K562 (cell line): Measurements from ENCODE around the gene FOSL2. TPM values are rescaled to one million over a fixed set of nuclear protein-coding genes. Genes with fewer than 3 reads are reported as not detected.
A peak's percentile ranks its signal among the peaks of the same experiment; 100 is the strongest.

ENCODE experiments used
- ATF1 ChIP-seq, 2 experiments: fragments of 450-650 bp in 1 of 2; IDR thresholded peaks; 2 replicates each; pipeline ENCODE4 v1.6.1; 2016; ENCODE audit warnings: missing compliant biosample characterization in 1 of 2, missing genetic modification characterization in 1 of 2
- CBFA2T2 ChIP-seq: fragments of 450-650 bp; conservative IDR thresholded peaks from 2 replicates; pipeline ENCODE4 v1.6.1; 2017; ENCODE audit warnings: mild to moderate bottlenecking
- CCNT2 ChIP-seq: IDR thresholded peaks from 2 replicates; pipeline ENCODE4 v1.6.1; 2011; ENCODE audit warnings: borderline replicate concordance, low read depth, mild to moderate bottlenecking, moderate library complexity, mixed read lengths, low read length; ENCODE audit not compliant: insufficient read length; ENCODE audit errors: extremely low read depth
- DDX20 ChIP-seq: fragments of 450-650 bp; IDR thresholded peaks from 2 replicates; pipeline ENCODE4 v1.6.1; 2016; ENCODE audit warnings: missing genetic modification characterization, low read depth, mild to moderate bottlenecking, missing compliant biosample characterization, moderate library complexity
- ELF1 ChIP-seq: fragments of 200-800 bp; sonication (Bioruptor generic); IDR thresholded peaks from 2 replicates; pipeline ENCODE4 v1.6.1; 2016; ENCODE audit warnings: missing genetic modification characterization, missing compliant biosample characterization
- HMGN3 ChIP-seq: IDR thresholded peaks from 2 replicates; pipeline ENCODE4 v1.6.1; 2011; ENCODE audit warnings: borderline replicate concordance, low read depth, mild to moderate bottlenecking, mixed read lengths, low read length; ENCODE audit not compliant: insufficient read length; ENCODE audit errors: extremely low read depth
- KLF16 ChIP-seq: IDR thresholded peaks from 2 replicates; pipeline ENCODE4 v1.6.1; 2016; ENCODE audit warnings: antibody characterized with exemption
- PHTF2 ChIP-seq: fragments of 250-450 bp; sonication (Bioruptor Pico); IDR thresholded peaks from 2 replicates; pipeline ENCODE4 v1.5.0; 2021; ENCODE audit warnings: mild to moderate bottlenecking
- RBM14 ChIP-seq: fragments of 200-400 bp; formaldehyde crosslinking; IDR thresholded peaks from 2 replicates; pipeline ENCODE4 v1.6.1; 2018; ENCODE audit warnings: low read depth, mild to moderate bottlenecking, low read length, moderate library complexity, borderline replicate concordance; ENCODE audit not compliant: insufficient read depth
- TAF15 ChIP-seq: fragments of 200-400 bp; formaldehyde crosslinking; IDR thresholded peaks from 2 replicates; pipeline ENCODE4 v1.6.1; 2017; ENCODE audit warnings: mild to moderate bottlenecking, low read depth, low read length, moderate library complexity
- ZFX ChIP-seq: sonication (generic); formaldehyde crosslinking; IDR thresholded peaks from 2 replicates; pipeline ENCODE4 v1.8.0; 2022; ENCODE audit warnings: mild to moderate bottlenecking, missing genetic modification reagents, moderate library complexity
- ZKSCAN3 ChIP-seq: fragments of 250-450 bp; sonication (Bioruptor Pico); IDR thresholded peaks from 2 replicates; pipeline ENCODE4 v1.4.0; 2020
- polyA plus RNA-seq, 8 experiments: library from polyadenylated mRNA; depleted of rRNA in 4 of 8; stranded (reverse) in 5 of 8; unstranded in 3 of 8; fragments of >200 nt; fragmentation: Nextera tagmentation in 2 of 8; fragmentation: Illumina TruSeq in 1 of 8; extraction: Ambion mirVana in 2 of 8; extraction: Trizol in 1 of 8; gene quantifications; 2 replicates each; pipeline versions ENCODE4 v1.2.1 to v1.2.3, GENCODE V29; 2011 to 2014; ENCODE audit warnings: inconsistent platforms in 1 of 8, missing spikeins in 1 of 8
- total RNA-seq, 7 experiments: library from RNA; depleted of rRNA in 6 of 7; stranded (reverse); fragments of >200 nt in 6 of 7; fragmentation: Illumina TruSeq in 2 of 7; extraction: Trizol in 2 of 7; gene quantifications; 2 replicates each; pipeline versions ENCODE4 v1.2.1 to v1.2.3, GENCODE V29; 2011 to 2021; ENCODE audit warnings: low replicate concordance in 1 of 7
- TF ChIP-seq, protein P1 (sequence below): IDR thresholded peaks from 3 replicates; pipeline ENCODE4 v1.6.1; 2011; ENCODE audit warnings: borderline replicate concordance, mild to moderate bottlenecking, moderate library complexity; ENCODE audit not compliant: insufficient read length; ENCODE audit errors: extremely low read depth
- TF ChIP-seq, protein P2 (sequence below): sonication (generic); formaldehyde crosslinking; IDR thresholded peaks from 2 replicates; pipeline ENCODE4 v1.9.0; 2022; ENCODE audit warnings: mild to moderate bottlenecking, missing genetic modification reagents
- TF ChIP-seq, protein P3 (sequence below): fragments of 250-450 bp; sonication (Bioruptor Pico); IDR thresholded peaks from 2 replicates; pipeline ENCODE4 v1.8.0; 2021; ENCODE audit warnings: moderate library complexity, mild to moderate bottlenecking, inconsistent platforms
- TF ChIP-seq, protein P4 (sequence below): fragments of 450-650 bp; formaldehyde crosslinking; IDR thresholded peaks from 2 replicates; pipeline ENCODE4 v1.4.0; 2020; ENCODE audit warnings: mild to moderate bottlenecking
- TF ChIP-seq, protein P5 (sequence below), 2 experiments: fragments of 450-650 bp; IDR thresholded peaks; 2 replicates each; pipeline ENCODE4 v1.6.1; 2016
- TF ChIP-seq, protein P6 (sequence below): fragments of 250-450 bp; sonication (Bioruptor Pico); IDR thresholded peaks from 2 replicates; pipeline ENCODE4 v1.9.0; 2021; ENCODE audit warnings: mild to moderate bottlenecking, inconsistent platforms

FOSL2 gene
- total and polyA plus RNA-seq, 9 of the 15 experiments (the other 6 are each of a cell fraction or from before 2014, with no cell fraction given): 0.04 to 2.9 (median 0.80) TPM

DNA sequence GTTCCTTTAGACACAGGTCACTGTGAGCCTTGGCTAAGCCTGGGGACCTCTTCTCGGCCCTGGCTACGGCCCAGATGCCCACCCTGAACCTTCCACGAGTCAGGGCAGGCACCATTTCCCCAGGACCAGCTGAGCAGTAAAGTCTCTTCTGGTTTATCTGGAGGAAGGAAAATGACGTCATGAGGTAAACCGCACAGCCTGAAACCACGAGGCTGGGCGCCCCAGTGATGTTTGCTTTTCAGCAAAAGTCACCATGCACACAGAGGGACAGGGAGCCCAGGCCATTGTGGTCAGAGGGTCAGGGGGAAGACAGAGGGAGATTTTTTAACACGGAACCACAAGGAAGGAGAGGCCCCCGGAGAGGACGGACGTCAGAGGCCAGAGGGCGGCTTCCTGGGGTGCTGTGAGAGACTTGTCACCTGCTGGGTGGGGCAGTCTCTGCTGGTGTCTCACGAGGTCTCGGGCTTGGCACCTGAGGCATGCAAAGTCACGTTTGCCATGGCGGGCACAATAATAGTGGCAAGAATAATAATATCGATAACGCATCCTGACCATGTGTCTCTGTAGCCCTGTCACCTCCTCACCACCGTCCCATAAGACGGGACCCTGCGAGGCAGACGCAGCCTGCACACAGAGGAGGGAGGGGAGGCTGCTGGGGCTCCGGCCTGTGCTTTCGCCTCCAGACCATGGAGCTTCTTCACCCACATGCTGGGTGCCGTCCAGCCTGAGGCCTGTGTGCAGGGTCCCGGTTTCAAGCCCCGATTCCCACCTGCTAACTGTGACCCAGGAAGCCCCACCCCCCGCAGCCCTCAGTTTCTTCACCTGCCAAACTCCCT, 33.2 kb upstream of the FOSL2 start (continued):
- TF ChIP-seq, protein P1, sequence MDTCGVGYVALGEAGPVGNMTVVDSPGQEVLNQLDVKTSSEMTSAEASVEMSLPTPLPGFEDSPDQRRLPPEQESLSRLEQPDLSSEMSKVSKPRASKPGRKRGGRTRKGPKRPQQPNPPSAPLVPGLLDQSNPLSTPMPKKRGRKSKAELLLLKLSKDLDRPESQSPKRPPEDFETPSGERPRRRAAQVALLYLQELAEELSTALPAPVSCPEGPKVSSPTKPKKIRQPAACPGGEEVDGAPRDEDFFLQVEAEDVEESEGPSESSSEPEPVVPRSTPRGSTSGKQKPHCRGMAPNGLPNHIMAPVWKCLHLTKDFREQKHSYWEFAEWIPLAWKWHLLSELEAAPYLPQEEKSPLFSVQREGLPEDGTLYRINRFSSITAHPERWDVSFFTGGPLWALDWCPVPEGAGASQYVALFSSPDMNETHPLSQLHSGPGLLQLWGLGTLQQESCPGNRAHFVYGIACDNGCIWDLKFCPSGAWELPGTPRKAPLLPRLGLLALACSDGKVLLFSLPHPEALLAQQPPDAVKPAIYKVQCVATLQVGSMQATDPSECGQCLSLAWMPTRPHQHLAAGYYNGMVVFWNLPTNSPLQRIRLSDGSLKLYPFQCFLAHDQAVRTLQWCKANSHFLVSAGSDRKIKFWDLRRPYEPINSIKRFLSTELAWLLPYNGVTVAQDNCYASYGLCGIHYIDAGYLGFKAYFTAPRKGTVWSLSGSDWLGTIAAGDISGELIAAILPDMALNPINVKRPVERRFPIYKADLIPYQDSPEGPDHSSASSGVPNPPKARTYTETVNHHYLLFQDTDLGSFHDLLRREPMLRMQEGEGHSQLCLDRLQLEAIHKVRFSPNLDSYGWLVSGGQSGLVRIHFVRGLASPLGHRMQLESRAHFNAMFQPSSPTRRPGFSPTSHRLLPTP: no peak
- TF ChIP-seq PHTF2 (CRISPR knock-in tag) (no peak), RBM14 (no peak), TAF15 (no peak), HMGN3 (peak; percentile 73), ZKSCAN3 (CRISPR knock-in tag) (no peak), ZFX (CRISPR knock-in tag) (peak; percentile 46), KLF16 (no peak), CBFA2T2 (peak; percentile 73), DDX20 (no peak), ELF1 (tag) (peak; percentile 44; the same call in 1 of the 2 replicates), ATF1 (CRISPR knock-in tag; IDR thresholded peaks at IDR 0.05) (peak; percentile 52; the same call in 1 of the 2 replicates), ATF1 (tag; IDR thresholded peaks at IDR 0.05) (peak; percentile 97), CCNT2 (peak; percentile 55)
- TF ChIP-seq, protein P2, sequence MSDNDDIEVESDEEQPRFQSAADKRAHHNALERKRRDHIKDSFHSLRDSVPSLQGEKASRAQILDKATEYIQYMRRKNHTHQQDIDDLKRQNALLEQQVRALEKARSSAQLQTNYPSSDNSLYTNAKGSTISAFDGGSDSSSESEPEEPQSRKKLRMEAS (CRISPR knock-in tag): peak; percentile 92
- TF ChIP-seq, protein P3, sequence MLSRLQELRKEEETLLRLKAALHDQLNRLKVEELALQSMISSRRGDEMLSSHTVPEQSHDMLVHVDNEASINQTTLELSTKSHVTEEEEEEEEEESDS (CRISPR knock-in tag): no peak
- TF ChIP-seq, protein P4, sequence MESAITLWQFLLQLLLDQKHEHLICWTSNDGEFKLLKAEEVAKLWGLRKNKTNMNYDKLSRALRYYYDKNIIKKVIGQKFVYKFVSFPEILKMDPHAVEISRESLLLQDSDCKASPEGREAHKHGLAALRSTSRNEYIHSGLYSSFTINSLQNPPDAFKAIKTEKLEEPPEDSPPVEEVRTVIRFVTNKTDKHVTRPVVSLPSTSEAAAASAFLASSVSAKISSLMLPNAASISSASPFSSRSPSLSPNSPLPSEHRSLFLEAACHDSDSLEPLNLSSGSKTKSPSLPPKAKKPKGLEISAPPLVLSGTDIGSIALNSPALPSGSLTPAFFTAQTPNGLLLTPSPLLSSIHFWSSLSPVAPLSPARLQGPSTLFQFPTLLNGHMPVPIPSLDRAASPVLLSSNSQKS: 0 out of 2 replicates have a peak, but pooled peaks have one; percentile 40
- TF ChIP-seq, protein P5, sequence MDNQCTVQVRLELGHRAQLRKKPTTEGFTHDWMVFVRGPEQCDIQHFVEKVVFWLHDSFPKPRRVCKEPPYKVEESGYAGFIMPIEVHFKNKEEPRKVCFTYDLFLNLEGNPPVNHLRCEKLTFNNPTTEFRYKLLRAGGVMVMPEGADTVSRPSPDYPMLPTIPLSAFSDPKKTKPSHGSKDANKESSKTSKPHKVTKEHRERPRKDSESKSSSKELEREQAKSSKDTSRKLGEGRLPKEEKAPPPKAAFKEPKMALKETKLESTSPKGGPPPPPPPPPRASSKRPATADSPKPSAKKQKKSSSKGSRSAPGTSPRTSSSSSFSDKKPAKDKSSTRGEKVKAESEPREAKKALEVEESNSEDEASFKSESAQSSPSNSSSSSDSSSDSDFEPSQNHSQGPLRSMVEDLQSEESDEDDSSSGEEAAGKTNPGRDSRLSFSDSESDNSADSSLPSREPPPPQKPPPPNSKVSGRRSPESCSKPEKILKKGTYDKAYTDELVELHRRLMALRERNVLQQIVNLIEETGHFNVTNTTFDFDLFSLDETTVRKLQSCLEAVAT (IDR thresholded peaks at IDR 0.05): peak in 1 of 2 experiments; percentile 94; a peak in 2 of 4 replicates
- TF ChIP-seq, protein P6, sequence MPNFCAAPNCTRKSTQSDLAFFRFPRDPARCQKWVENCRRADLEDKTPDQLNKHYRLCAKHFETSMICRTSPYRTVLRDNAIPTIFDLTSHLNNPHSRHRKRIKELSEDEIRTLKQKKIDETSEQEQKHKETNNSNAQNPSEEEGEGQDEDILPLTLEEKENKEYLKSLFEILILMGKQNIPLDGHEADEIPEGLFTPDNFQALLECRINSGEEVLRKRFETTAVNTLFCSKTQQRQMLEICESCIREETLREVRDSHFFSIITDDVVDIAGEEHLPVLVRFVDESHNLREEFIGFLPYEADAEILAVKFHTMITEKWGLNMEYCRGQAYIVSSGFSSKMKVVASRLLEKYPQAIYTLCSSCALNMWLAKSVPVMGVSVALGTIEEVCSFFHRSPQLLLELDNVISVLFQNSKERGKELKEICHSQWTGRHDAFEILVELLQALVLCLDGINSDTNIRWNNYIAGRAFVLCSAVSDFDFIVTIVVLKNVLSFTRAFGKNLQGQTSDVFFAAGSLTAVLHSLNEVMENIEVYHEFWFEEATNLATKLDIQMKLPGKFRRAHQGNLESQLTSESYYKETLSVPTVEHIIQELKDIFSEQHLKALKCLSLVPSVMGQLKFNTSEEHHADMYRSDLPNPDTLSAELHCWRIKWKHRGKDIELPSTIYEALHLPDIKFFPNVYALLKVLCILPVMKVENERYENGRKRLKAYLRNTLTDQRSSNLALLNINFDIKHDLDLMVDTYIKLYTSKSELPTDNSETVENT: no peak
